GM12878 (cell line): ENCODE results near the gene ZYX. TPM values are rescaled to one million over a fixed set of nuclear protein-coding genes. Genes with fewer than 3 reads are reported as not detected.

ENCODE experiments used
- ATAC-seq: fragments of 200-7000 bp; cut with Tn5 transposase; 3 replicates; pipeline ENCODE4 v1.9.1; 2020; ENCODE audit warnings: mild to moderate bottlenecking, moderate library complexity
- BruUV-seq: library from RNA; stranded (reverse); fragments of 400-500 nt; replicated peaks from 2 replicates; lab custom pipeline; 2021; lab: Mats Ljungman, UMichigan
- CTCF ChIA-PET: fragments of 300-600 bp; sonication (Branson Sonifier 250); formaldehyde crosslinking; extraction: SDS; loops from one replicate; lab custom pipeline; 2021; ENCODE audit warnings: inconsistent platforms; lab: Yijun Ruan, JAX
- POLR2A ChIA-PET: fragments of 350-600 bp; formaldehyde crosslinking; extraction: SDS; loops from one replicate; lab custom pipeline; 2021; ENCODE audit warnings: inconsistent platforms; lab: Charles Lee
- RAD21 ChIA-PET: fragments of 300-600 bp; sonication (Branson Sonifier 250); formaldehyde crosslinking; loops from one replicate; lab custom pipeline; 2023; ENCODE audit warnings: antibody characterized with exemption; ENCODE audit not compliant: unreplicated experiment; lab: Charles Lee
- SMC1A ChIA-PET: fragments of 300-600 bp; sonication (Branson Sonifier 250); formaldehyde crosslinking; loops from one replicate; lab custom pipeline; 2023; ENCODE audit not compliant: unreplicated experiment, uncharacterized antibody; lab: Charles Lee
- DNase-seq: peaks from one replicate; pipeline ENCODE4 v3.0.0-alpha.2; 2011; ENCODE audit warnings: low read depth, low spot score
- FAIRE-seq: peaks from 3 replicates; lab custom pipeline; 2011; peaks lifted over from hg19 to GRCh38; lab: Jason Lieb, UNC
- H2AFZ ChIP-seq: 2 replicates; pipeline ENCODE4 v1.6.0; 2011; ENCODE audit warnings: low read depth, low read length, control low read depth; ENCODE audit not compliant: control insufficient read depth
- H3K27ac ChIP-seq: 2 replicates; pipeline ENCODE4 v1.5.1; 2011; ENCODE audit warnings: control low read depth; ENCODE audit not compliant: control insufficient read depth, insufficient read depth
- H3K27me3 ChIP-seq, 2 experiments: replicated peaks in 1 of 2; 2 replicates each; pipeline versions ENCODE4 v1.6.0 to v1.6.1; 2011; ENCODE audit warnings: low read length in 1 of 2; ENCODE audit not compliant: control insufficient read depth in 2 of 2, insufficient read depth in 2 of 2
- H3K36me3 ChIP-seq, 2 experiments: 2 replicates each; pipeline ENCODE4 v1.5.1; 2011; ENCODE audit warnings: low read length in 1 of 2; ENCODE audit not compliant: control insufficient read depth in 2 of 2, insufficient read depth in 2 of 2
- H3K4me1 ChIP-seq: 2 replicates; pipeline ENCODE4 v1.6.1; 2011; ENCODE audit warnings: mild to moderate bottlenecking, low read length, moderate library complexity, mixed read lengths; ENCODE audit not compliant: control insufficient read depth, insufficient read depth
- H3K4me2 ChIP-seq: 2 replicates; pipeline ENCODE4 v1.6.0; 2011; ENCODE audit warnings: control low read depth; ENCODE audit not compliant: control insufficient read depth, insufficient read depth
- H3K4me3 ChIP-seq: fragments of 200-600 bp; sonication (generic); 2 replicates; pipeline ENCODE4 v1.5.1; 2016
- H3K79me2 ChIP-seq: 2 replicates; pipeline ENCODE4 v1.6.0; 2011; ENCODE audit warnings: low read length; ENCODE audit not compliant: control insufficient read depth, insufficient read depth
- H3K9ac ChIP-seq: 2 replicates; pipeline ENCODE4 v1.8.0; 2011; ENCODE audit warnings: low read length, control low read depth, mixed read lengths; ENCODE audit not compliant: control insufficient read depth, insufficient read depth
- H3K9me3 ChIP-seq: replicated peaks from 3 replicates; pipeline ENCODE4 v1.5.1; 2011; ENCODE audit warnings: mild to moderate bottlenecking, low read length; ENCODE audit not compliant: control insufficient read depth, insufficient read depth
- H4K20me1 ChIP-seq: 2 replicates; pipeline ENCODE4 v1.6.0; 2011; ENCODE audit not compliant: control insufficient read depth, insufficient read depth
- CHD1 ChIP-seq: IDR thresholded peaks from 2 replicates; pipeline ENCODE4 v1.6.1; 2012; ENCODE audit warnings: low read depth, low read length, improper control_type of control experiment
- CREB1 ChIP-seq: IDR thresholded peaks from 2 replicates; pipeline ENCODE4 v1.6.1; 2012; ENCODE audit warnings: low read depth, mild to moderate bottlenecking, inconsistent platforms
- FOXK2 ChIP-seq: fragments of 450-650 bp; IDR thresholded peaks from 2 replicates; pipeline ENCODE4 v1.6.1; 2017; ENCODE audit warnings: mild to moderate bottlenecking, moderate library complexity
- HDAC2 ChIP-seq: fragments of 200-600 bp; sonication (generic); IDR thresholded peaks from 2 replicates; pipeline ENCODE4 v1.6.1; 2017
- MYB ChIP-seq: fragments of 150-350 bp; IDR thresholded peaks from 2 replicates; pipeline ENCODE4 v1.6.1; 2014; ENCODE audit warnings: mild to moderate bottlenecking, low read depth, low read length, borderline replicate concordance
- NFIC ChIP-seq: IDR thresholded peaks from 2 replicates; pipeline ENCODE4 v1.6.1; 2012; ENCODE audit warnings: low read depth, mild to moderate bottlenecking, inconsistent platforms, low read length, moderate library complexity
- NFXL1 ChIP-seq: fragments of 450-650 bp; IDR thresholded peaks from 2 replicates; pipeline ENCODE4 v1.6.1; 2017; ENCODE audit warnings: antibody characterized with exemption, mild to moderate bottlenecking, borderline replicate concordance
- NFYA ChIP-seq: IDR thresholded peaks from 2 replicates; pipeline ENCODE4 v1.6.1; 2011; ENCODE audit warnings: low read depth, mild to moderate bottlenecking, low read length, improper control_type of control experiment, borderline replicate concordance
- NR2C1 ChIP-seq: fragments of 450-650 bp; IDR thresholded peaks from 2 replicates; pipeline ENCODE4 v1.6.1; 2017; ENCODE audit warnings: antibody characterized with exemption, mild to moderate bottlenecking, moderate library complexity
- PAX5 ChIP-seq: IDR thresholded peaks from 2 replicates; pipeline ENCODE4 v1.6.1; 2011; ENCODE audit warnings: low read depth, low read length, borderline replicate concordance
- RB1 ChIP-seq: fragments of 450-650 bp; formaldehyde crosslinking; IDR thresholded peaks from 2 replicates; pipeline ENCODE4 v1.6.1; 2017; ENCODE audit warnings: mild to moderate bottlenecking, borderline replicate concordance
- RUNX3 ChIP-seq: IDR thresholded peaks from 2 replicates; pipeline ENCODE4 v1.6.1; 2012; ENCODE audit warnings: low read length, inconsistent platforms
- SRF ChIP-seq, 2 experiments: IDR thresholded peaks; 2 replicates each; pipeline ENCODE4 v1.6.1; 2011; ENCODE audit warnings: low read depth in 2 of 2, low read length in 2 of 2, mild to moderate bottlenecking in 1 of 2, moderate library complexity in 1 of 2
- SUZ12 ChIP-seq: fragments of 200-600 bp; sonication (generic); IDR thresholded peaks from one replicate; pipeline ENCODE4 v1.6.1; 2018; ENCODE audit warnings: antibody characterized with exemption, mild to moderate bottlenecking; ENCODE audit not compliant: unreplicated experiment
- WGBS: methylation state at CpG from one replicate; pipeline ENCODE4 v1.1.6; 2016; ENCODE audit warnings: low lambda C conversion rate; ENCODE audit not compliant: insufficient replicate concordance, insufficient coverage; ENCODE audit errors: missing lambda C conversion rate; 5-methylcytosine and 5-hydroxymethylcytosine counted together
- in situ Hi-C: fragments of 300-500 bp; cut with MboI; formaldehyde crosslinking; loops from 9 replicates; pipeline ENCODE4 v1.14.3; 2018; ENCODE audit warnings: mixed read lengths
- intact Hi-C: fragments of 100-400 bp; cut with micrococcal nuclease; formaldehyde crosslinking; loops from one replicate; pipeline ENCODE4 v1.14.2; 2022; ENCODE audit not compliant: unreplicated experiment
- polyA plus RNA-seq, 11 experiments: library from polyadenylated mRNA; depleted of rRNA in 4 of 11; unstranded in 6 of 11; stranded (reverse) in 5 of 11; fragments of >200 nt; fragmentation: Nextera tagmentation in 4 of 11; fragmentation: Illumina TruSeq in 1 of 11; extraction: Ambion mirVana in 4 of 11; extraction: Trizol in 1 of 11; gene quantifications; 1 replicate in 1 of 11; 2 replicates in 10 of 11; pipeline versions ENCODE4 v1.2.1 to v1.2.3, GENCODE V29; 2011 to 2016; ENCODE audit warnings: inconsistent platforms in 2 of 11, missing spikeins in 2 of 11, low read depth in 1 of 11
- total RNA-seq, 4 experiments: library from RNA; depleted of rRNA in 3 of 4; stranded (reverse); fragments of >200 nt in 3 of 4; fragmentation: Illumina TruSeq in 1 of 4; extraction: Trizol in 1 of 4; gene quantifications; 2 replicates each; pipeline versions ENCODE4 v1.2.1 to v1.2.3, GENCODE V29; 2013 to 2021
- TF ChIP-seq, protein P1 (sequence below): fragments of 450-650 bp; IDR thresholded peaks from 2 replicates; pipeline ENCODE4 v1.6.1; 2017; ENCODE audit warnings: antibody characterized with exemption, mild to moderate bottlenecking, moderate library complexity
- TF ChIP-seq, protein P2 (sequence below): fragments of 450-650 bp; IDR thresholded peaks from 2 replicates; pipeline ENCODE4 v1.6.1; 2017; ENCODE audit warnings: low read depth, mild to moderate bottlenecking, moderate library complexity
- TF ChIP-seq, protein P3 (sequence below): IDR thresholded peaks from 2 replicates; pipeline ENCODE4 v1.6.1; 2011; ENCODE audit warnings: low read depth, low read length, improper control_type of control experiment, borderline replicate concordance
- TF ChIP-seq, protein P4 (sequence below): fragments of 150-350 bp; IDR thresholded peaks from 2 replicates; pipeline ENCODE4 v1.6.1; 2016; ENCODE audit warnings: low read depth, low read length

The ZYX gene
- total and polyA plus RNA-seq, 10 of the 15 experiments (the other 5 are each of a cell fraction or from before 2014, with no cell fraction given): 2.1 to 100 (median 27.6) TPM

DNA sequence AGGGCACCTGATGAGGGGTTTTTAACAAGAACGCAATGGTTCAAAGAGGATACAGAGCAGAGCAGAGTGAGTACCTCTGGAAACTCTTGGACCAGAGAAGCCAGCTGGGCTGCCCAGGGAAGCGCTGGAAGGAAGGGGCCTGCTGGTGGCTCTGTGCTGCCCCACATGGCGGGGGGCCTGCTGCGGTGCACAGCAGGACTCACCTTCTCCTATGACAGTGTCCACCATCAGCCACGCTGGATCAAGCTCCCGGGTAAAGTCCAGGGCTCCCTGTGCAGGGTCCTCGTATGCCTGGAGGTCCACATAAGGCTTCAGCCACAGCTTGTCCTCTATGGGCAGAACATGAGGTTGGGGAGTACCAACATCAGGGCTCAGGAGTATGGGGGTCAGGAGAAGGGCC is 15.0 kb downstream of the ZYX start:
- intact Hi-C loops (no loop called here), in situ Hi-C loops (no loop called here)
- no peaks in the 10 kb centered on the region for H3K27me3 ChIP-seq
- POLR2A ChIA-PET: no interaction called here
- CTCF ChIA-PET: no interaction called here
- SMC1A ChIA-PET: interaction anchor here (1.2 to 1.5 kb wide), 2 partner anchors 12 to 13 kb away, joined by 3 read pairs; no protein-coding TSS in a partner anchor
- ATAC-seq (no peak), DNase-seq (no peak), FAIRE-seq (no peak)
- H4K20me1 ChIP-seq: no peaks in the 10 kb centered on the region
- H2AFZ ChIP-seq: no peak overlapping the region
- H3K36me3 ChIP-seq: peaks cover 0 to 4% of the 10 kb centered on the region in 2 experiments; a peak in 2 of 4 replicates
- H3K4me2 ChIP-seq: no peak overlapping the region
- H3K4me1 ChIP-seq: no peaks in the 10 kb centered on the region
- H3K9ac ChIP-seq: no peak overlapping the region
- no peaks in the 10 kb centered on the region for H3K9me3 ChIP-seq
- H3K27ac ChIP-seq: no peak overlapping the region
- BruUV-seq: no TSS peak
- H3K4me3 ChIP-seq: no peak overlapping the region
- no peaks in the 10 kb centered on the region for H3K79me2 ChIP-seq
- 60% methylated on average over 7 of the region's 7 CpGs for WGBS
- RAD21 ChIA-PET: no interaction called here
- TF ChIP-seq CHD1 (no peak), NFYA (no peak), NFXL1 (no peak), SUZ12 (no peak), RUNX3 (no peak), PAX5 (no peak), SRF (IDR thresholded peaks at IDR 0.05; ENCODE audit: low read depth in 2 of 2, low read length in 2 of 2) (no peak), FOXK2 (no peak), CREB1 (no peak), RB1 (no peak), NFIC (no peak), MYB (no peak), NR2C1 (no peak), HDAC2 (no peak)
- TF ChIP-seq, protein P1, sequence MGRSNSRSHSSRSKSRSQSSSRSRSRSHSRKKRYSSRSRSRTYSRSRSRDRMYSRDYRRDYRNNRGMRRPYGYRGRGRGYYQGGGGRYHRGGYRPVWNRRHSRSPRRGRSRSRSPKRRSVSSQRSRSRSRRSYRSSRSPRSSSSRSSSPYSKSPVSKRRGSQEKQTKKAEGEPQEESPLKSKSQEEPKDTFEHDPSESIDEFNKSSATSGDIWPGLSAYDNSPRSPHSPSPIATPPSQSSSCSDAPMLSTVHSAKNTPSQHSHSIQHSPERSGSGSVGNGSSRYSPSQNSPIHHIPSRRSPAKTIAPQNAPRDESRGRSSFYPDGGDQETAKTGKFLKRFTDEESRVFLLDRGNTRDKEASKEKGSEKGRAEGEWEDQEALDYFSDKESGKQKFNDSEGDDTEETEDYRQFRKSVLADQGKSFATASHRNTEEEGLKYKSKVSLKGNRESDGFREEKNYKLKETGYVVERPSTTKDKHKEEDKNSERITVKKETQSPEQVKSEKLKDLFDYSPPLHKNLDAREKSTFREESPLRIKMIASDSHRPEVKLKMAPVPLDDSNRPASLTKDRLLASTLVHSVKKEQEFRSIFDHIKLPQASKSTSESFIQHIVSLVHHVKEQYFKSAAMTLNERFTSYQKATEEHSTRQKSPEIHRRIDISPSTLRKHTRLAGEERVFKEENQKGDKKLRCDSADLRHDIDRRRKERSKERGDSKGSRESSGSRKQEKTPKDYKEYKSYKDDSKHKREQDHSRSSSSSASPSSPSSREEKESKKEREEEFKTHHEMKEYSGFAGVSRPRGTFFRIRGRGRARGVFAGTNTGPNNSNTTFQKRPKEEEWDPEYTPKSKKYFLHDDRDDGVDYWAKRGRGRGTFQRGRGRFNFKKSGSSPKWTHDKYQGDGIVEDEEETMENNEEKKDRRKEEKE: no peak
- TF ChIP-seq, protein P2, sequence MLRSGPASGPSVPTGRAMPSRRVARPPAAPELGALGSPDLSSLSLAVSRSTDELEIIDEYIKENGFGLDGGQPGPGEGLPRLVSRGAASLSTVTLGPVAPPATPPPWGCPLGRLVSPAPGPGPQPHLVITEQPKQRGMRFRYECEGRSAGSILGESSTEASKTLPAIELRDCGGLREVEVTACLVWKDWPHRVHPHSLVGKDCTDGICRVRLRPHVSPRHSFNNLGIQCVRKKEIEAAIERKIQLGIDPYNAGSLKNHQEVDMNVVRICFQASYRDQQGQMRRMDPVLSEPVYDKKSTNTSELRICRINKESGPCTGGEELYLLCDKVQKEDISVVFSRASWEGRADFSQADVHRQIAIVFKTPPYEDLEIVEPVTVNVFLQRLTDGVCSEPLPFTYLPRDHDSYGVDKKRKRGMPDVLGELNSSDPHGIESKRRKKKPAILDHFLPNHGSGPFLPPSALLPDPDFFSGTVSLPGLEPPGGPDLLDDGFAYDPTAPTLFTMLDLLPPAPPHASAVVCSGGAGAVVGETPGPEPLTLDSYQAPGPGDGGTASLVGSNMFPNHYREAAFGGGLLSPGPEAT: no peak
- TF ChIP-seq, protein P3, sequence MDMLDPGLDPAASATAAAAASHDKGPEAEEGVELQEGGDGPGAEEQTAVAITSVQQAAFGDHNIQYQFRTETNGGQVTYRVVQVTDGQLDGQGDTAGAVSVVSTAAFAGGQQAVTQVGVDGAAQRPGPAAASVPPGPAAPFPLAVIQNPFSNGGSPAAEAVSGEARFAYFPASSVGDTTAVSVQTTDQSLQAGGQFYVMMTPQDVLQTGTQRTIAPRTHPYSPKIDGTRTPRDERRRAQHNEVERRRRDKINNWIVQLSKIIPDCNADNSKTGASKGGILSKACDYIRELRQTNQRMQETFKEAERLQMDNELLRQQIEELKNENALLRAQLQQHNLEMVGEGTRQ: no peak
- TF ChIP-seq, protein P4, sequence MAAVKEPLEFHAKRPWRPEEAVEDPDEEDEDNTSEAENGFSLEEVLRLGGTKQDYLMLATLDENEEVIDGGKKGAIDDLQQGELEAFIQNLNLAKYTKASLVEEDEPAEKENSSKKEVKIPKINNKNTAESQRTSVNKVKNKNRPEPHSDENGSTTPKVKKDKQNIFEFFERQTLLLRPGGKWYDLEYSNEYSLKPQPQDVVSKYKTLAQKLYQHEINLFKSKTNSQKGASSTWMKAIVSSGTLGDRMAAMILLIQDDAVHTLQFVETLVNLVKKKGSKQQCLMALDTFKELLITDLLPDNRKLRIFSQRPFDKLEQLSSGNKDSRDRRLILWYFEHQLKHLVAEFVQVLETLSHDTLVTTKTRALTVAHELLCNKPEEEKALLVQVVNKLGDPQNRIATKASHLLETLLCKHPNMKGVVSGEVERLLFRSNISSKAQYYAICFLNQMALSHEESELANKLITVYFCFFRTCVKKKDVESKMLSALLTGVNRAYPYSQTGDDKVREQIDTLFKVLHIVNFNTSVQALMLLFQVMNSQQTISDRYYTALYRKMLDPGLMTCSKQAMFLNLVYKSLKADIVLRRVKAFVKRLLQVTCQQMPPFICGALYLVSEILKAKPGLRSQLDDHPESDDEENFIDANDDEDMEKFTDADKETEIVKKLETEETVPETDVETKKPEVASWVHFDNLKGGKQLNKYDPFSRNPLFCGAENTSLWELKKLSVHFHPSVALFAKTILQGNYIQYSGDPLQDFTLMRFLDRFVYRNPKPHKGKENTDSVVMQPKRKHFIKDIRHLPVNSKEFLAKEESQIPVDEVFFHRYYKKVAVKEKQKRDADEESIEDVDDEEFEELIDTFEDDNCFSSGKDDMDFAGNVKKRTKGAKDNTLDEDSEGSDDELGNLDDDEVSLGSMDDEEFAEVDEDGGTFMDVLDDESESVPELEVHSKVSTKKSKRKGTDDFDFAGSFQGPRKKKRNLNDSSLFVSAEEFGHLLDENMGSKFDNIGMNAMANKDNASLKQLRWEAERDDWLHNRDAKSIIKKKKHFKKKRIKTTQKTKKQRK: no peak
